Measurements from ENCODE around the gene PEAK3.

PEAK3 gene

GRCh38 chr19:2320939-2321338 is 39.0 kb upstream of the PEAK3 start:
- no peak for DNase-seq (ENCODE audit: low spot score)
- no peak for TF ChIP-seq CTCF (IDR thresholded peaks at IDR 0.05; ENCODE audit: extremely low read depth, missing control alignments)

GRCh38 chr19:2320049-2320448 is 38.1 kb upstream of the PEAK3 start:
- no peak for DNase-seq (ENCODE audit: low spot score)
- TF ChIP-seq CTCF (IDR thresholded peaks at IDR 0.05; ENCODE audit: extremely low read depth, missing control alignments) = no peak

- no peak for TF ChIP-seq CTCF (IDR thresholded peaks at IDR 0.05; ENCODE audit: extremely low read depth, missing control alignments)
- no peak for DNase-seq (ENCODE audit: low spot score)
Measured at GRCh38 chr19:2319551-2319950, 37.6 kb upstream of the PEAK3 start.

- TF ChIP-seq CTCF (IDR thresholded peaks at IDR 0.05; ENCODE audit: extremely low read depth, missing control alignments) = no peak
- DNase-seq (ENCODE audit: low spot score) = no peak
Measured at GRCh38 chr19:2318923-2319322, 36.9 kb upstream of the PEAK3 start.

- DNase-seq (ENCODE audit: low spot score) = no peak
- no peak for TF ChIP-seq CTCF (IDR thresholded peaks at IDR 0.05; ENCODE audit: extremely low read depth, missing control alignments)
Measured at GRCh38 chr19:2317756-2318155, 35.8 kb upstream of the PEAK3 start.

- TF ChIP-seq CTCF (IDR thresholded peaks at IDR 0.05; ENCODE audit: extremely low read depth, missing control alignments) = no peak
- DNase-seq (ENCODE audit: low spot score) = no peak
Measured at GRCh38 chr19:2317300-2317699, 35.3 kb upstream of the PEAK3 start.

GRCh38 chr19:2315818-2316353 is 33.9 kb upstream of the PEAK3 start:
- peak; percentile 72 for DNase-seq (ENCODE audit: low spot score)
- peak; percentile 19 for TF ChIP-seq CTCF (IDR thresholded peaks at IDR 0.05; ENCODE audit: extremely low read depth, missing control alignments)
